ENCODE data around the gene LRMDA.

Gene LRMDA

GRCh38 chr10:76305930-76306615, 874.6 kb downstream of the LRMDA start:
- no peak for DNase-seq (ENCODE audit: low read depth)

GRCh38 chr10:76306856-76307255, 875.4 kb downstream of the LRMDA start:
- DNase-seq (ENCODE audit: low read depth) = no peak

GRCh38 chr10:76309070-76309469, 877.6 kb downstream of the LRMDA start:
- DNase-seq (ENCODE audit: low read depth) = no peak

GRCh38 chr10:76309741-76310587, 878.5 kb downstream of the LRMDA start:
- DNase-seq (ENCODE audit: low read depth) = no peak

GRCh38 chr10:76310588-76311080, 879.2 kb downstream of the LRMDA start:
- DNase-seq (ENCODE audit: low read depth) = no peak

GRCh38 chr10:76311752-76312636, 880.6 kb downstream of the LRMDA start:
- no peak for DNase-seq (ENCODE audit: low read depth)

- no peak for DNase-seq (ENCODE audit: low read depth)
These were observed 883.8 kb downstream of the LRMDA start for GRCh38 chr10:76315240-76315639.

GRCh38 chr10:76316234-76316633, 884.8 kb downstream of the LRMDA start:
- DNase-seq (ENCODE audit: low read depth) = no peak

GRCh38 chr10:76317078-76317477, 885.7 kb downstream of the LRMDA start:
- no peak for DNase-seq (ENCODE audit: low read depth)

- no peak for DNase-seq (ENCODE audit: low read depth)
These were observed 886.8 kb downstream of the LRMDA start for GRCh38 chr10:76318211-76318610.

- no peak for DNase-seq (ENCODE audit: low read depth)
These were observed 888.2 kb downstream of the LRMDA start for GRCh38 chr10:76319661-76320060.

GRCh38 chr10:76324283-76324682, 892.9 kb downstream of the LRMDA start:
- DNase-seq (ENCODE audit: low read depth) = no peak

GRCh38 chr10:76327441-76327840, 896.0 kb downstream of the LRMDA start:
- no peak for DNase-seq (ENCODE audit: low read depth)

GRCh38 chr10:76328348-76328747, 896.9 kb downstream of the LRMDA start:
- no peak for DNase-seq (ENCODE audit: low read depth)

- no peak for DNase-seq (ENCODE audit: low read depth)
These were observed 898.6 kb downstream of the LRMDA start for GRCh38 chr10:76329891-76330575.

- DNase-seq (ENCODE audit: low read depth) = no peak
These were observed 900.3 kb downstream of the LRMDA start for GRCh38 chr10:76331742-76332141.

GRCh38 chr10:76333326-76333725, 901.9 kb downstream of the LRMDA start:
- DNase-seq (ENCODE audit: low read depth) = no peak

GRCh38 chr10:76333796-76334195, 902.4 kb downstream of the LRMDA start:
- no peak for DNase-seq (ENCODE audit: low read depth)

GRCh38 chr10:76334255-76334654, 902.8 kb downstream of the LRMDA start:
- DNase-seq (ENCODE audit: low read depth) = no peak

- DNase-seq (ENCODE audit: low read depth) = no peak
These were observed 905.0 kb downstream of the LRMDA start for GRCh38 chr10:76336213-76336963.

- no peak for DNase-seq (ENCODE audit: low read depth)
These were observed 906.2 kb downstream of the LRMDA start for GRCh38 chr10:76337641-76338040.

All from activated T-cell treated with anti-CD3 and anti-CD28 coated beads for 24 hours (primary cell).